Activated B cell treated with CpG ODN at 0.5 μM for 24 hours (primary cell): Measurements from ENCODE around the gene CDH2. TPM values are rescaled to one million over a fixed set of nuclear protein-coding genes. Genes with fewer than 3 reads are reported as not detected.

Experiments used
- ATAC-seq: fragments of 200-7000 bp; cut with Tn5 transposase; one replicate; pipeline ENCODE4 v1.10.0; 2021; ENCODE audit warnings: low read depth, mild to moderate bottlenecking, moderate library complexity
- CTCF ChIA-PET: fragments of 350-600 bp; sonication (Branson Sonifier 250); formaldehyde crosslinking; loops from one replicate; lab custom pipeline; 2021; ENCODE audit warnings: antibody characterized with exemption; lab: Charles Lee
- POLR2A ChIA-PET: fragments of 350-600 bp; sonication (Branson Sonifier 250); formaldehyde crosslinking; loops from one replicate; lab custom pipeline; 2021; ENCODE audit warnings: antibody characterized with exemption; lab: Charles Lee
- DNase-seq: peaks from one replicate; pipeline ENCODE4 v3.0.0; 2022
- H3K27ac Mint-ChIP-seq: one replicate; pipeline ENCODE4 v1.8.0; 2020; ENCODE audit warnings: mixed read lengths
- H3K27me3 Mint-ChIP-seq: one replicate; pipeline ENCODE4 v1.8.0; 2021; ENCODE audit warnings: mixed read lengths
- H3K36me3 Mint-ChIP-seq: one replicate; pipeline ENCODE4 v1.8.0; 2021; ENCODE audit warnings: low read depth, mixed read lengths
- H3K4me1 Mint-ChIP-seq: one replicate; pipeline ENCODE4 v1.8.0; 2021; ENCODE audit warnings: mixed read lengths
- H3K4me3 Mint-ChIP-seq: one replicate; pipeline ENCODE4 v1.8.0; 2020; ENCODE audit warnings: mild to moderate bottlenecking, mixed read lengths
- H3K9me3 Mint-ChIP-seq: one replicate; pipeline ENCODE4 v1.8.0; 2020; ENCODE audit warnings: mixed read lengths
- intact Hi-C: fragments of 100-400 bp; cut with micrococcal nuclease; formaldehyde crosslinking; loops from one replicate; pipeline ENCODE4 v1.15.1; 2024
- total RNA-seq: library from RNA; stranded (reverse); gene quantifications from 2 replicates; pipeline ENCODE4 v1.2.3, GENCODE V29; 2022
- TF ChIP-seq, protein P1 (sequence below): fragments of 200-600 bp; IDR thresholded peaks from one replicate; pipeline ENCODE4 v1.8.0; 2022; ENCODE audit warnings: antibody characterized with exemption, mild to moderate bottlenecking

CDH2 gene
- total RNA-seq, 1 donor from 2014 or later: not detected

DNA sequence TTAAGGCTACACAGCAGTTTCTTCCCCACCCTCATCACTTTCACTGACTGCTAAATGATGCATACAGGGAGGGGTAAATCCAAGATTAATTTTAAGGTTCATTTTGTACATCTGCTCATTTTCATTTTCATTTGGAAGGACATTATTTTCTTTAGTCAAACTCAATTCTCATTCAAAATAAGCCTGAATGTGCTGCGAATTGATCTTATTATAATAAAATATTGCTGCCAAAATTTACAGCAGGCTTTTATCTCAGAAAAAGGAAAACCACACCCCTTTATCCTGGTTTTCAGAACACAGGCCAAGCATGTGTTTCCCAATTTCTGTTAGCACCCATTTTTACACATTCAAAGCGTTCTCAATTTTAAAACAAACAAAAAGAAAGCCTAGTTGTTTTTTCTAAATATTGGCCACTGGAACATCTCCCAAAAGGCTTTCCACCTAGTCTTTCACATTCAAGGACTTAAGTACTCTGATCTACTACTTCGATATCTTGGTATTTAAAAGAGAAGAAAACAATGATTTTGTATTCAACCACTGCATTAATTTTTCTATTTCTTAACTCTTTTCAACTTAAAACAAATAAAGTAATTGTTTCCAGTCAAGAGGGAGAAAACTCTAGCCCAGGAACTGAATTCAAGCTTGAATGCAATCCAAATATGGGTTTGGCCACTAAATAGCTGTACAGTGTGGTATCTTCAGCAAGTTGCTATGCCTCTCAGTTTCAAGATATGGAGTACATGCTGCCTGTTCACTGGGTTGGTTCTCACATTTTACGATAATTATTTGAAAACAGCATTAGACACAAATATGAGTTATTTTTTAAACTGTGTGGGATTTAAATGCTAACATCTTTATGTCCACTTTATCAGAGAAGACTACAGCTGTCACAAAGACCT, 52.5 kb downstream of the CDH2 start:
- H3K4me1 Mint-ChIP-seq: no peaks in the 10 kb centered on the region
- H3K27me3 Mint-ChIP-seq: no peaks in the 10 kb centered on the region
- POLR2A ChIA-PET: no interaction called here
- CTCF ChIA-PET: no interaction called here
- H3K4me3 Mint-ChIP-seq: no peak overlapping the region
- no peak overlapping the region for H3K27ac Mint-ChIP-seq
- H3K9me3 Mint-ChIP-seq: peaks cover 3% of the 10 kb centered on the region
- TF ChIP-seq, protein P1, sequence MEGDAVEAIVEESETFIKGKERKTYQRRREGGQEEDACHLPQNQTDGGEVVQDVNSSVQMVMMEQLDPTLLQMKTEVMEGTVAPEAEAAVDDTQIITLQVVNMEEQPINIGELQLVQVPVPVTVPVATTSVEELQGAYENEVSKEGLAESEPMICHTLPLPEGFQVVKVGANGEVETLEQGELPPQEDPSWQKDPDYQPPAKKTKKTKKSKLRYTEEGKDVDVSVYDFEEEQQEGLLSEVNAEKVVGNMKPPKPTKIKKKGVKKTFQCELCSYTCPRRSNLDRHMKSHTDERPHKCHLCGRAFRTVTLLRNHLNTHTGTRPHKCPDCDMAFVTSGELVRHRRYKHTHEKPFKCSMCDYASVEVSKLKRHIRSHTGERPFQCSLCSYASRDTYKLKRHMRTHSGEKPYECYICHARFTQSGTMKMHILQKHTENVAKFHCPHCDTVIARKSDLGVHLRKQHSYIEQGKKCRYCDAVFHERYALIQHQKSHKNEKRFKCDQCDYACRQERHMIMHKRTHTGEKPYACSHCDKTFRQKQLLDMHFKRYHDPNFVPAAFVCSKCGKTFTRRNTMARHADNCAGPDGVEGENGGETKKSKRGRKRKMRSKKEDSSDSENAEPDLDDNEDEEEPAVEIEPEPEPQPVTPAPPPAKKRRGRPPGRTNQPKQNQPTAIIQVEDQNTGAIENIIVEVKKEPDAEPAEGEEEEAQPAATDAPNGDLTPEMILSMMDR: no peak
- DNase-seq: no peak
- no peak for ATAC-seq
- H3K36me3 Mint-ChIP-seq: no peaks in the 10 kb centered on the region
- intact Hi-C loops: no loop called here

DNA sequence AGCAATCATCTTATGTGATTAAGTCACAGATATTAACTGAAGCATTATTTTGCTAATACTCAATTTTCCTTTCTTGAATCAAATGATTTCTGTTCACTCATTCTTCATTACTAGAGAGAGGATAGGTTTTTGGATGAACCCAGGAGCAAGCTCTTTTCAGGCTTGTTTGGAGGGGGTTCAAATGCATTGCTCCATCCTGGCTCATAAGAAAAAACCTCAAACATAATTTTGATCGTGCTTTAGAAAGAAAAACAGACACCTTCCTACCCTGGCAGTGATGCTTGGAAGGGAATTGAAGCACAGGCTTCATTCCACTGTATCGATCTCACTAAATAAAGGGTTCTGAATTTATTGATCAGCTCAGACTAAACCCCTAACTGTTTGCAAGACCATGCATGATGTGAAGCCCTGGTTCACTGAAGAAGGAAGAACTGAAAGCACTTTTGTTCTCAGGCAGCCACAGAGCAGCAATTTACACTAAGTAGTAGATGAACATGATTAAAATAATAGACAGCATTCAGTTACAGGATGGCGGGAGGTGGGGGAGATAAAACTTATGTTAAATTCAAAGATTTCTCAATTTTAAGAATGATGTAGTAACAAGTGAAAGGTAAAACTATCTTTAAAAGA, 53.4 kb downstream of the CDH2 start:
- POLR2A ChIA-PET: no interaction called here
- no peak overlapping the region for H3K4me3 Mint-ChIP-seq
- H3K27ac Mint-ChIP-seq: no peak overlapping the region
- CTCF ChIA-PET: no interaction called here
- ATAC-seq (no peak), DNase-seq (no peak)
- peaks cover 3% of the 10 kb centered on the region for H3K9me3 Mint-ChIP-seq
- H3K4me1 Mint-ChIP-seq: no peaks in the 10 kb centered on the region
- intact Hi-C loops: no loop called here
- no peaks in the 10 kb centered on the region for H3K27me3 Mint-ChIP-seq
- TF ChIP-seq, protein P1: no peak
- H3K36me3 Mint-ChIP-seq: no peaks in the 10 kb centered on the region

DNA sequence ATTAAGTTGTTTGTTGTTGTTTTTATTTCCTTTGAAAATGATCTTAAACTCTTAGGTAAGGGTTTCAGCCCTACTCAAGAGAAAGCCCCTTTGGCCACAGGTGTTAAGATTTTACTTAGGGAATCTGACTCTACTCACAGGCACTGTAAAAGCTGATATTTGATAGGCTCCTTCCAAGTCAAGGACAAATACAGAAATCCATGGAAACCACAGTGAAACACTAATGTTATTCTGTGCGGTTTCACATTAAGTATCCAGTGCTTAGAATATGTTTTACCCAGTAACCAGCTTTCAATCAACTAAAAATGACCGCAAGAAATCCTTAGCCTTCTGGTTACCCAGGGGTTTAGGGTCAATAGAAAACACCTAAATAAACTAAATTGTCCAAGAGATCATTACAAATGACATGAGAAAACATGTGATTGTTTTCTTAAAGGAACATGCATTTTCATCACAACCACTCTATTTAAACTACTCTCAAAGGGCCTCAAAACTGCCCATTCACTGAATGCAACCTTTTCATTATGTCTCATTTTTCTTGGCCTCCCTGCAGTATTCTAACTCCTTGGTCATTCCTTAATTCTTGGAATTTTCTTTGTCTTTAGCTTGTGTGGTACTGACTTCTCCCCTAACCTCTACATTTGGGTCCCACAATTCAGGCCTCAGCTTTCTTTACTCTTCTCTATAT, 56.0 kb downstream of the CDH2 start:
- no peaks in the 10 kb centered on the region for H3K4me1 Mint-ChIP-seq
- H3K4me3 Mint-ChIP-seq: no peak overlapping the region
- no peak overlapping the region for H3K27ac Mint-ChIP-seq
- no peak for ATAC-seq
- intact Hi-C loops: no loop called here
- peaks cover 3% of the 10 kb centered on the region for H3K9me3 Mint-ChIP-seq
- ChIA-PET POLR2A (no interaction called here), CTCF (no interaction called here)
- H3K36me3 Mint-ChIP-seq: no peaks in the 10 kb centered on the region
- no peak for DNase-seq
- no peaks in the 10 kb centered on the region for H3K27me3 Mint-ChIP-seq
- TF ChIP-seq, protein P1: no peak

DNA sequence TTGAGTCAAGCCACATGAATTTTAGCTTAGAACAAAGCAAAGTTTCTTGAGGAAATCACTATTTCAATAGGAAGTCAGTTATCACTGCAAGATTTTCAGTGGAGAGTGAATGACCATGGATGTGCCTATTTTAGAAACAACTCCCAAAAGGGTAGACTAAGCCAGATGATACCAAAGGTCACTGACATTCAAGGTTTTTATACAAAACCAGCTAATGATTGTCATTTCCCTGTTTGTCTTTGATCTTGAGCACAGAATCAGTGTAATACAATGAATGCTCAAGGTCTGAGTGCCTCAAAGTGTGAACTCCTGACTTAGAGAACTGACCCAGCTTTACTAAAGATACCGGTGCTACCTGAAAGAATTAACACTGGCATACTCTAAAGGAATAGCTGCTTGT, 60.5 kb downstream of the CDH2 start:
- H3K36me3 Mint-ChIP-seq: no peaks in the 10 kb centered on the region
- CTCF ChIA-PET: no interaction called here
- H3K4me3 Mint-ChIP-seq: no peak overlapping the region
- no peak for DNase-seq
- intact Hi-C loops: no loop called here
- POLR2A ChIA-PET: no interaction called here
- no peaks in the 10 kb centered on the region for H3K4me1 Mint-ChIP-seq
- H3K27ac Mint-ChIP-seq: no peak overlapping the region
- no peak for ATAC-seq
- no peaks in the 10 kb centered on the region for H3K27me3 Mint-ChIP-seq
- TF ChIP-seq, protein P1: no peak
- peaks cover 6% of the 10 kb centered on the region for H3K9me3 Mint-ChIP-seq

DNA sequence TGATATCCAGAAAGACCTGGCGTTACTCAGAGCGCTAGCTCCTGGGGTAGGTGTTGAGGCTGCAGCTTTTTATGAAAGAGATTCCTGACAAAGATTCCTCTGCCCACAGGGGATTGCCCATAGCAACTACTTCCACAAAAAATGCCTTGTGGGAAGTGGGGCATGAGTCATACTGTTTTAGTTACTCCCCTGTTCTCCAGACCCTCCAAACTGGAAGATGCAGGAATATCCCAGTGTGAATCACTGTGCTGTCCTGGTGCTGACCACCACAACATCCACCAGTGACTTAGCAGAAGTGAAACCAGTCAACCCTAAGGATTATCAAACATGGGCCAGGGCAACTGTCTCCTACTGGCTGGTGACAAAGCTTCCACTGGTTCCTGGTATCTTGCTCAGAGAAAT, 61.8 kb downstream of the CDH2 start:
- TF ChIP-seq, protein P1: no peak
- ATAC-seq: no peak
- Mint-ChIP-seq H3K27me3 (no peaks in the 10 kb centered on the region), H3K36me3 (no peaks in the 10 kb centered on the region), H3K27ac (no peak overlapping the region), H3K4me1 (no peaks in the 10 kb centered on the region), H3K4me3 (no peak overlapping the region), H3K9me3 (peaks cover 6% of the 10 kb centered on the region)
- intact Hi-C loops: no loop called here
- DNase-seq: no peak
- CTCF ChIA-PET: no interaction called here
- POLR2A ChIA-PET: no interaction called here
